Panc1 (cell line): ENCODE results near the gene PRKCZ.

Experiments
- CTCF ChIP-seq: fragments of 450-650 bp; IDR thresholded peaks from 2 replicates; pipeline ENCODE4 v1.5.1; 2017; ENCODE audit warnings: mild to moderate bottlenecking
- POLR2AphosphoS5 ChIP-seq: IDR thresholded peaks from 2 replicates; pipeline ENCODE4 v1.6.1; 2012; ENCODE audit warnings: mild to moderate bottlenecking, low read depth, low read length, moderate library complexity
- SIN3A ChIP-seq: IDR thresholded peaks from 2 replicates; pipeline ENCODE4 v1.6.1; 2012; ENCODE audit warnings: low read depth, mild to moderate bottlenecking, low read length, moderate library complexity, borderline replicate concordance; ENCODE audit not compliant: insufficient read depth
- TCF7L2 ChIP-seq: IDR thresholded peaks from 2 replicates; pipeline ENCODE4 v1.6.1; 2011; ENCODE audit warnings: mild to moderate bottlenecking, low read depth, low read length, inconsistent platforms

- no peak for TF ChIP-seq CTCF
- TF ChIP-seq POLR2AphosphoS5, result no peak
- TF ChIP-seq SIN3A, result no peak
- no peak for TF ChIP-seq TCF7L2
These were observed 17.0 kb upstream of the PRKCZ start for GRCh38 chr1:2033165-2033564.
